GM18909 (cell line): ENCODE data around the gene SDK1.

Experiments
- ATAC-seq: cut with Tn5 transposase; IDR thresholded peaks from one replicate; pipeline ENCODE4 v1.9.1; 2021; ENCODE audit warnings: mild to moderate bottlenecking; ENCODE audit not compliant: unreplicated experiment, poor library complexity

The SDK1 gene

GRCh38 chr7:3282457-3282856, 18.6 kb upstream of the SDK1 start:
- ATAC-seq = no peak

GRCh38 chr7:3283130-3283704, 17.8 kb upstream of the SDK1 start:
- ATAC-seq = no peak

GRCh38 chr7:3285652-3286051, 15.4 kb upstream of the SDK1 start:
- no peak for ATAC-seq

- no peak for ATAC-seq
These were observed 11.1 kb upstream of the SDK1 start for GRCh38 chr7:3289996-3290395.

- no peak for ATAC-seq
These were observed 8.4 kb upstream of the SDK1 start for GRCh38 chr7:3292694-3293093.

- no peak for ATAC-seq
These were observed 6.5 kb upstream of the SDK1 start for GRCh38 chr7:3294432-3295100.

- no peak for ATAC-seq
These were observed 3.8 kb upstream of the SDK1 start for GRCh38 chr7:3297105-3297819.

- no peak for ATAC-seq
These were observed 816 bp upstream of the SDK1 start for GRCh38 chr7:3300221-3300650.

- ATAC-seq = peak; percentile 15
These were observed 338 bp downstream of the SDK1 start for GRCh38 chr7:3301449-3301731.

GRCh38 chr7:3301831-3302618, 973 bp downstream of the SDK1 start:
- no peak for ATAC-seq

GRCh38 chr7:3302681-3303320, 1.7 kb downstream of the SDK1 start:
- no peak for ATAC-seq

- ATAC-seq = no peak
These were observed 3.1 kb downstream of the SDK1 start for GRCh38 chr7:3304131-3304530.

- no peak for ATAC-seq
These were observed 6.4 kb downstream of the SDK1 start for GRCh38 chr7:3307435-3307834.

- no peak for ATAC-seq
These were observed 8.1 kb downstream of the SDK1 start for GRCh38 chr7:3309140-3309539.

GRCh38 chr7:3309956-3310355, 8.9 kb downstream of the SDK1 start:
- ATAC-seq = no peak

GRCh38 chr7:3310884-3311283, 9.8 kb downstream of the SDK1 start:
- ATAC-seq = no peak

GRCh38 chr7:3312583-3312982, 11.5 kb downstream of the SDK1 start:
- ATAC-seq = no peak

- no peak for ATAC-seq
These were observed 17.8 kb downstream of the SDK1 start for GRCh38 chr7:3318874-3319273.

- no peak for ATAC-seq
These were observed 20.2 kb downstream of the SDK1 start for GRCh38 chr7:3321206-3321605.

GRCh38 chr7:3321745-3322144, 20.7 kb downstream of the SDK1 start:
- no peak for ATAC-seq

- ATAC-seq = no peak
These were observed 25.2 kb downstream of the SDK1 start for GRCh38 chr7:3326246-3326645.
